ENCODE data around the gene ASTE1. TPM values are rescaled to one million over a fixed set of nuclear protein-coding genes. Genes with fewer than 3 reads are reported as not detected.
A peak's percentile ranks its signal among the peaks of the same experiment; 100 is the strongest.

Gene ASTE1
- total and polyA plus RNA-seq, 9 of the 15 experiments (the other 6 are each of a cell fraction or from before 2014, with no cell fraction given) = 3.5 to 12.1 (median 6.9) TPM

- no peak overlapping the region for H2AFZ ChIP-seq (ENCODE audit: low read depth, low read length)
- ChIA-PET POLR2A (no interaction called here), CTCF (ENCODE audit: low intra/inter-chr PET ratio) (no interaction called here)
- H3K4me1 ChIP-seq (replicated peaks in 1 of 2; ENCODE audit: control insufficient read depth in 2 of 2, insufficient read depth in 2 of 2, low read length in 2 of 2) = no peaks in the 10 kb centered on the region
- BruUV-seq (replicated peaks) = no TSS peak
- H4K20me1 ChIP-seq (replicated peaks; ENCODE audit: control insufficient read depth, insufficient read depth, low read length) = no peaks in the 10 kb centered on the region
- no peaks in the 10 kb centered on the region for H3K9me1 ChIP-seq (ENCODE audit: control insufficient read depth, insufficient read depth, low read length)
- no peak for DNase-seq (ENCODE audit: extremely low read depth in 1 of 4, low spot score in 3 of 4)
- no peaks in the 10 kb centered on the region for H3K36me3 ChIP-seq (ENCODE audit: control insufficient read depth, insufficient read depth, low read length)
- H3K4me2 ChIP-seq (ENCODE audit: insufficient read depth, low read length) = no peak overlapping the region
- no peaks in the 10 kb centered on the region for H3K27me3 ChIP-seq (ENCODE audit: control insufficient read depth in 2 of 2, insufficient read depth in 2 of 2, low read length in 2 of 2)
- ATAC-seq = no peak
- in situ Hi-C loops (cut with MboI) = no loop called here
- H3K79me2 ChIP-seq (ENCODE audit: control insufficient read depth, insufficient read depth, low read length) = no peaks in the 10 kb centered on the region
- intact Hi-C loops (cut with micrococcal nuclease) = no loop called here
- no peak for FAIRE-seq
- 10% methylated on average over 3 of the region's 3 CpGs for WGBS (ENCODE audit: insufficient coverage, low coverage, missing lambda C conversion rate)
- no peak overlapping the region for H3K9ac ChIP-seq (ENCODE audit: insufficient read depth in 1 of 2, low read depth in 2 of 2, low read length in 2 of 2)
- H3K4me3 ChIP-seq = no peak overlapping the region
- no peak overlapping the region for H3K27ac ChIP-seq (ENCODE audit: extremely low read depth, low read depth, low read length)
- no peaks in the 10 kb centered on the region for H3K9me3 ChIP-seq (replicated peaks; ENCODE audit: control insufficient read depth, insufficient read depth, low read depth, low read length)
- TF ChIP-seq MECOM (CRISPR knock-in tag; IDR thresholded peaks at IDR 0.05) = no peak
- TF ChIP-seq NRF1 (conservative IDR thresholded peaks at IDR 0.05 in 1 of 2, IDR thresholded peaks at IDR 0.05 in 1 of 2) = no peak
- no peak for TF ChIP-seq TCF7L2 (IDR thresholded peaks at IDR 0.05; ENCODE audit: low read depth, low read length)
- no peak for TF ChIP-seq ZNF57 (CRISPR knock-in tag; IDR thresholded peaks at IDR 0.05)
- peak; percentile 59 to 68 for TF ChIP-seq RAD21 (CRISPR knock-in tag; conservative IDR thresholded peaks at IDR 0.05 in 1 of 2, IDR thresholded peaks at IDR 0.05 in 1 of 2)
- TF ChIP-seq NKRF (IDR thresholded peaks at IDR 0.05; ENCODE audit: borderline replicate concordance) = no peak
- TF ChIP-seq NFRKB (IDR thresholded peaks at IDR 0.05; ENCODE audit: low read depth) = no peak
- peak; percentile 24; the same call in 1 of the 2 replicates for TF ChIP-seq REST (IDR thresholded peaks at IDR 0.05; ENCODE audit: borderline replicate concordance)
- no peak for TF ChIP-seq REST (CRISPR knock-in tag; IDR thresholded peaks at IDR 0.05; ENCODE audit: low read depth)
These were observed 26.6 kb upstream of the ASTE1 start for GRCh38 chr3:131053043-131053859.

Measured in K562 (cell line).